ENCODE measurements around the gene PTPRM. TPM values are rescaled to one million over a fixed set of nuclear protein-coding genes. Genes with fewer than 3 reads are reported as not detected.

The PTPRM gene
- total RNA-seq, 1 experiment from 2014 or later, result 45.6 TPM

DNA sequence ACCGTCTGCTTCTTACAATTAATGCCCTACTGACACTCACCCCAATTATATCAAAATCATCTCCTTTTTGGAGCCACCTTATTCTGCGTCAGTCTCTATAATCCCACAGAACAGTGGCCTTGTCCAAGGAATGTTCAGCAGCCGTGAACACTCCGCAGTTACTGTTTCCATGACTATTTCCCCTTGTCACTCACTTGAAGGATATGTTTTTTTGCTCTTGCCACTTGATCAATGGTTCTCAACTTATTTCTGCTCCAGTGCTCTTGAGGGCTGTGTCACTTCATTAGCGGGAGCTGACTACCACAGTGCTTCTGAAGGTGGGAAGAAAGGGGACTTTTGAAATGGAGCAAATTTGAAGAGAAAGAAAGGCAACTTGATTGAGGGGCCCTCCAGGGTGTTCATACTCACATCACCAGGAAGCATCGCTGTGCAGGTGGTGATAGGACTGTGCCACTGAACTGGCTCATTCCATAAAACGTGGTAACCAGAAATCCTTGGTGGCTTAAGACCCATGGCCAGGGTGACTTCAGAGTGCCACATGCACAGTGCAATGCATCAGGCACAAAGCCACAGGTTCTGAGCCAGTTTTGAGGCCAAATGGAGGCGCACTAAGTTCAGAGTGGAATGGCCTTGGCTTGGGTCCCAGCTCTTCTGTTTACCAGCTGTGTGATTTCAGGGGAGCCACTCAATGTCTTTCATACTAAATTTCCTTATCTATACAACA, 721.5 kb downstream of the PTPRM start:
- H3F3A ChIP-seq (ENCODE audit: low read length, unreplicated experiment), result no peaks in the 10 kb centered on the region
- BruUV-seq (replicated peaks), result no TSS peak
- H2AFZ ChIP-seq (ENCODE audit: low read length), result no peak overlapping the region
- ChIA-PET POLR2A (ENCODE audit: unreplicated experiment) (no interaction called here), CTCF (no interaction called here)
- no peak overlapping the region for H3K4me3 ChIP-seq (ENCODE audit: low read length)
- no peaks in the 10 kb centered on the region for H3K9me2 ChIP-seq (replicated peaks; ENCODE audit: low read length)
- no peaks in the 10 kb centered on the region for H3K9me3 ChIP-seq (ENCODE audit: low read length)
- H3K4me2 ChIP-seq (ENCODE audit: low read length), result no peak overlapping the region
- H3K27me3 ChIP-seq (ENCODE audit: low read length), result no peaks in the 10 kb centered on the region
- no peak overlapping the region for H3K27ac ChIP-seq (ENCODE audit: low read length)
- no peaks in the 10 kb centered on the region for H4K20me1 ChIP-seq (ENCODE audit: low read length)
- no peaks in the 10 kb centered on the region for H3K36me3 ChIP-seq (ENCODE audit: low read depth, low read length)
- no peak for ATAC-seq
- TF ChIP-seq EZH2 (IDR thresholded peaks at IDR 0.05; ENCODE audit: low read length, unreplicated experiment) (no peak), EZH2phosphoT487 (IDR thresholded peaks at IDR 0.05; ENCODE audit: borderline replicate concordance, low read length) (no peak)
- TF ChIP-seq, protein P1, sequence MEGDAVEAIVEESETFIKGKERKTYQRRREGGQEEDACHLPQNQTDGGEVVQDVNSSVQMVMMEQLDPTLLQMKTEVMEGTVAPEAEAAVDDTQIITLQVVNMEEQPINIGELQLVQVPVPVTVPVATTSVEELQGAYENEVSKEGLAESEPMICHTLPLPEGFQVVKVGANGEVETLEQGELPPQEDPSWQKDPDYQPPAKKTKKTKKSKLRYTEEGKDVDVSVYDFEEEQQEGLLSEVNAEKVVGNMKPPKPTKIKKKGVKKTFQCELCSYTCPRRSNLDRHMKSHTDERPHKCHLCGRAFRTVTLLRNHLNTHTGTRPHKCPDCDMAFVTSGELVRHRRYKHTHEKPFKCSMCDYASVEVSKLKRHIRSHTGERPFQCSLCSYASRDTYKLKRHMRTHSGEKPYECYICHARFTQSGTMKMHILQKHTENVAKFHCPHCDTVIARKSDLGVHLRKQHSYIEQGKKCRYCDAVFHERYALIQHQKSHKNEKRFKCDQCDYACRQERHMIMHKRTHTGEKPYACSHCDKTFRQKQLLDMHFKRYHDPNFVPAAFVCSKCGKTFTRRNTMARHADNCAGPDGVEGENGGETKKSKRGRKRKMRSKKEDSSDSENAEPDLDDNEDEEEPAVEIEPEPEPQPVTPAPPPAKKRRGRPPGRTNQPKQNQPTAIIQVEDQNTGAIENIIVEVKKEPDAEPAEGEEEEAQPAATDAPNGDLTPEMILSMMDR (conservative IDR thresholded peaks at IDR 0.05; ENCODE audit: low read depth, low read length), result no peak
- H3K4me1 ChIP-seq (ENCODE audit: insufficient read depth, low read length), result no peaks in the 10 kb centered on the region
- intact Hi-C loops (cut with micrococcal nuclease), result no loop called here
- H3K79me2 ChIP-seq (ENCODE audit: low read length), result no peaks in the 10 kb centered on the region
- no peak overlapping the region for H3K9ac ChIP-seq (ENCODE audit: low read length)
- DNase-seq, result no peak

DNA sequence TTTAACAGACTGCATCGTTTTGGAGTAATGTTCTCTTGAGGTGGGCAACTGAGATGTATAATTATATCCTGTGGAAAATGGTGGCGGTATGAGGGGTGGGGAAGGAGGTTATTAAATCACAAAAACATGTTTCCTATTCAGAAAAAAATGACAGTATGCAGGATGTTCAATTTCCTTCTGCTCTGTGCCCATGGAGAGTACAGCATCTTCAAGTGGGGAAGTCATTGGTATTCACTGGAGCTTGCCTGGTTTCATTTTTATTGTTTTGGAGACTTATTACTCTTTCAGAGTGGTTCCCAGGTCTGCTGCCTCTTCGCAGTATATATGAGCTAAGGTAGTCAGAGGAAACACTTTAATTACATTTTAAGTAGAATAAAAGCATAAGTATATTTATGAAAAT, 723.3 kb downstream of the PTPRM start:
- no peak overlapping the region for H3K4me2 ChIP-seq (ENCODE audit: low read length)
- ATAC-seq, result no peak
- no peaks in the 10 kb centered on the region for H3K4me1 ChIP-seq (ENCODE audit: insufficient read depth, low read length)
- DNase-seq, result no peak
- H3K9me3 ChIP-seq (ENCODE audit: low read length), result no peaks in the 10 kb centered on the region
- ChIA-PET POLR2A (ENCODE audit: unreplicated experiment) (no interaction called here), CTCF (no interaction called here)
- no peak overlapping the region for H2AFZ ChIP-seq (ENCODE audit: low read length)
- intact Hi-C loops (cut with micrococcal nuclease), result no loop called here
- no peaks in the 10 kb centered on the region for H3K79me2 ChIP-seq (ENCODE audit: low read length)
- H3K9ac ChIP-seq (ENCODE audit: low read length), result no peak overlapping the region
- BruUV-seq (replicated peaks), result no TSS peak
- TF ChIP-seq EZH2 (IDR thresholded peaks at IDR 0.05; ENCODE audit: low read length, unreplicated experiment) (no peak), EZH2phosphoT487 (IDR thresholded peaks at IDR 0.05; ENCODE audit: borderline replicate concordance, low read length) (no peak)
- TF ChIP-seq, protein P1 (conservative IDR thresholded peaks at IDR 0.05; ENCODE audit: low read depth, low read length), result no peak
- no peaks in the 10 kb centered on the region for H4K20me1 ChIP-seq (ENCODE audit: low read length)
- no peak overlapping the region for H3K4me3 ChIP-seq (ENCODE audit: low read length)
- no peaks in the 10 kb centered on the region for H3F3A ChIP-seq (ENCODE audit: low read length, unreplicated experiment)
- no peak overlapping the region for H3K27ac ChIP-seq (ENCODE audit: low read length)
- H3K9me2 ChIP-seq (replicated peaks; ENCODE audit: low read length), result no peaks in the 10 kb centered on the region
- H3K36me3 ChIP-seq (ENCODE audit: low read depth, low read length), result no peaks in the 10 kb centered on the region
- no peaks in the 10 kb centered on the region for H3K27me3 ChIP-seq (ENCODE audit: low read length)

GRCh38 chr18:8290913-8291312, 723.8 kb downstream of the PTPRM start:
- no peak overlapping the region for H3K27ac ChIP-seq (ENCODE audit: low read length)
- no TSS peak for BruUV-seq (replicated peaks)
- intact Hi-C loops (cut with micrococcal nuclease), result no loop called here
- H3K4me3 ChIP-seq (ENCODE audit: low read length), result no peak overlapping the region
- no peaks in the 10 kb centered on the region for H3K4me1 ChIP-seq (ENCODE audit: insufficient read depth, low read length)
- no peaks in the 10 kb centered on the region for H3K27me3 ChIP-seq (ENCODE audit: low read length)
- H3K36me3 ChIP-seq (ENCODE audit: low read depth, low read length), result no peaks in the 10 kb centered on the region
- H3K4me2 ChIP-seq (ENCODE audit: low read length), result no peak overlapping the region
- DNase-seq (no peak), ATAC-seq (no peak)
- ChIA-PET CTCF (no interaction called here), POLR2A (ENCODE audit: unreplicated experiment) (interaction anchor here (0.7 kb wide), 1 partner anchor 44 kb away, joined by 6 read pairs; no protein-coding TSS in a partner anchor)
- H3F3A ChIP-seq (ENCODE audit: low read length, unreplicated experiment), result no peaks in the 10 kb centered on the region
- H3K79me2 ChIP-seq (ENCODE audit: low read length), result no peaks in the 10 kb centered on the region
- H3K9me2 ChIP-seq (replicated peaks; ENCODE audit: low read length), result no peaks in the 10 kb centered on the region
- no peaks in the 10 kb centered on the region for H4K20me1 ChIP-seq (ENCODE audit: low read length)
- H3K9ac ChIP-seq (ENCODE audit: low read length), result no peak overlapping the region
- H2AFZ ChIP-seq (ENCODE audit: low read length), result no peak overlapping the region
- TF ChIP-seq, protein P1 (conservative IDR thresholded peaks at IDR 0.05; ENCODE audit: low read depth, low read length), result no peak
- TF ChIP-seq EZH2phosphoT487 (IDR thresholded peaks at IDR 0.05; ENCODE audit: borderline replicate concordance, low read length) (no peak), EZH2 (IDR thresholded peaks at IDR 0.05; ENCODE audit: low read length, unreplicated experiment) (no peak)
- no peaks in the 10 kb centered on the region for H3K9me3 ChIP-seq (ENCODE audit: low read length)
